Measurements from ENCODE around the gene SCGB1A1.

Gene SCGB1A1

GRCh38 chr11:62451241-62451621, 32.4 kb downstream of the SCGB1A1 start:
- DNase-seq: no peak

GRCh38 chr11:62452261-62452660, 33.4 kb downstream of the SCGB1A1 start:
- DNase-seq: peak; percentile 91

GRCh38 chr11:62452839-62453468, 34.1 kb downstream of the SCGB1A1 start:
- no peak for DNase-seq

GRCh38 chr11:62456630-62457029, 37.8 kb downstream of the SCGB1A1 start:
- peak; percentile 82 for DNase-seq

- DNase-seq: no peak
Measured at GRCh38 chr11:62457478-62457877, 38.6 kb downstream of the SCGB1A1 start.

GRCh38 chr11:62458212-62459002, 39.6 kb downstream of the SCGB1A1 start:
- DNase-seq: no peak

GRCh38 chr11:62459080-62459479, 40.2 kb downstream of the SCGB1A1 start:
- DNase-seq: no peak

- peak; percentile 69 for DNase-seq
Measured at GRCh38 chr11:62461740-62462507, 43.1 kb downstream of the SCGB1A1 start.

GRCh38 chr11:62462508-62462892, 43.7 kb downstream of the SCGB1A1 start:
- no peak for DNase-seq

GRCh38 chr11:62463121-62463542, 44.3 kb downstream of the SCGB1A1 start:
- no peak for DNase-seq

GRCh38 chr11:62464655-62465054, 45.8 kb downstream of the SCGB1A1 start:
- no peak for DNase-seq

GRCh38 chr11:62466444-62466843, 47.6 kb downstream of the SCGB1A1 start:
- DNase-seq: no peak

GRCh38 chr11:62468577-62468976, 49.7 kb downstream of the SCGB1A1 start:
- DNase-seq: no peak

- DNase-seq: no peak
Measured at GRCh38 chr11:62471603-62472002, 52.8 kb downstream of the SCGB1A1 start.

- DNase-seq: peak; percentile 98
Measured at GRCh38 chr11:62472063-62472884, 53.4 kb downstream of the SCGB1A1 start.
